HG03571 (cell line): ENCODE results near the gene KRT8.
"Not testable (repeated sequence)": the region's sequence is repeated elsewhere in the genome, so short reads cannot be mapped to it uniquely, and the experiment has no call there.

ENCODE experiments used
- ATAC-seq: cut with Tn5 transposase; IDR thresholded peaks from one replicate; pipeline ENCODE4 v1.9.1; 2021; ENCODE audit not compliant: unreplicated experiment

KRT8 gene

DNA sequence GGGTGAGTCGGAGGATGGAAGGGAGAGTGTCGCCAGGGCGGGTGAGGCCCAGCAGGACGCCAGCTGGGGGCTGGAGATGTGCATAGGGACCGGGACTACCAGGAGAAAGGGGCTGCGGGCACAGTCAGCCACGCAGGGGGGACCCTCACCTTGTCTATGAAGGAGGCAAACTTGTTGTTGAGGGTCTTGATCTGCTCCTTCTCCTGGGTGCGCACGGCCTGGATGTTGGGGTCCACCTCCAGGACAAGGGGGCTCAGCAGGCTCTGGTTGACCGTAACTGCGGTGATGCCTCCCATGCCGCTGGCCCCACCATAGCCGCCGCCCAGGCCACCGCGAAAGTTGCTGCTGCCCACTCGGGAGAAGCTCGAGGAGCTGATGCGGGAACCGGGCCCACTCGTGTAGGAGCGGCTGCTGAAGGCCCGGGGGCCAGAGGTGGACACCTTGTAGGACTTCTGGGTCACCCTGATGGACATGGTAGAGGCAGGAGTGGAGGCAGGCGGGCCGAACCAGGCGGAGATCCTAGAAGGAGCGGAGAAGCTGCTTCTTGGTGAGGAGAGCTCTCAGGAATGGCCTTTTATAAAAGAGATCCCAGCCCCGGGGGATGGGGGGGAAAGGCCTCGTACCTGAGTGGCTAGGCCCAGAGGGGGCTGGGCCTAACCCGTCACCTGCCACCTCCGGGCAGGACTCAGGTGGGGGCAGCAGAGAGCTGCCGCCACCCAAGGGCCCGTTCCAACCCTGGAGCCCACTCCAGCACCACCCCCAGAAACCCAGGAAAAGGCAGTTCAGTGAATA lies at the start of gene KRT8:
Gene KRT8, minus strand, starts transcription at position 568 of the 792 bp plus-strand sequence. Its CDS starts 95 bp downstream, at position 473.
- not testable (repeated sequence) for ATAC-seq

DNA sequence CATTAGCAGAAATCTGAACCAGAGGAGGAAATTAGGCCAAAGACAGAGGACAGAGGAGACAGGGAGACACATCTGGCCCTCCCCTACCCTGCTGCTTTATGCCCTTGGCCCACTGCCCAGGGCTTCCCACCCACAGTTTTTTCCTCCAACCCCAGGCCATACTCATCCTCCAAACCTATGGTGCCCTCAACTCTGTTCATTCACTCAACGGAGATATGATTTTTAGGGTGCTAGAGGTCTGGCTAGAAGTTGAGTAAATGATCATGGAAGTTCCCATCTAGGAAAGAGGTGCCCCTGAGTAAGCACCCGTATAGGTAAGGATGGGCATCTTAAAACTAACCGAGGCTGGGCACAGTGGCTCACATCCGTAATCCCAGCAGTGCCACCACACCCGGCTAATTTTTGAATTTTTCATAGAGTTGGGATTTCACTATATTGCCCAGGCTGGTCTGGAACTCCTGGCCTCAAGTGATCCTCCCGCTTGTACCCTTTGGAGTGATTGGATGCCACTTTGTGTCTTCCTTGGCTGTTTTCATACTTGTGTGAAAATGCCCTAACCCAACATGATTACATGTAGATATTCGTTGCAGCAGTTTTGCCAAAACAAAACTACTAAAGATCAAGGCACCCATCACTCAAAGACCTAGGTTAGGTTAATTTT lies 48.4 kb upstream of the KRT8 start:
- ATAC-seq: no peak

DNA sequence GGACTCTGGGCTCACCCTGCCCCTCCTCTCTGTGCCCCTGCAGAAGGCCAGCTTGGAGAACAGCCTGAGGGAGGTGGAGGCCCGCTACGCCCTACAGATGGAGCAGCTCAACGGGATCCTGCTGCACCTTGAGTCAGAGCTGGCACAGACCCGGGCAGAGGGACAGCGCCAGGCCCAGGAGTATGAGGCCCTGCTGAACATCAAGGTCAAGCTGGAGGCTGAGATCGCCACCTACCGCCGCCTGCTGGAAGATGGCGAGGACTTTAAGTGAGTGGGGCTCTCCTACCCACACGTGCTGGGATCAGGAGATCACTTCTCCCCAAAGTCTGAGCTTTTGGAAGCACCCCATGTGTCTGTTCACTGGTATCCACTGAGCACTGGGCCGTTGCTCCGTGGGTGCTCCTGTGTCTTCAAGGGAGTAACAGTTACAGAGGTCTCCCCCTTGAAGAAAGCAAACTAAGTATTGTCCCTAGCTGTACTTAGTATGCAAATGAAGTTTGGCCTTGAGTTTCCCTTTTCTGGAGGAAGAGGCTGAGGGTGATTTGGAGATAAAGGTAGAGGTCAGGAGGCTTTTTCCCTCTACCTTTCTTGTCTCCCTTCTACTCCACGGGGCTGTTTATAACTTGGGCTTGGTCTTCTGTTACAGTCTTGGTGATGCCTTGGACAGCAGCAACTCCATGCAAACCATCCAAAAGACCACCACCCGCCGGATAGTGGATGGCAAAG lies 47.4 kb upstream of the KRT8 start:
- ATAC-seq: no peak

DNA sequence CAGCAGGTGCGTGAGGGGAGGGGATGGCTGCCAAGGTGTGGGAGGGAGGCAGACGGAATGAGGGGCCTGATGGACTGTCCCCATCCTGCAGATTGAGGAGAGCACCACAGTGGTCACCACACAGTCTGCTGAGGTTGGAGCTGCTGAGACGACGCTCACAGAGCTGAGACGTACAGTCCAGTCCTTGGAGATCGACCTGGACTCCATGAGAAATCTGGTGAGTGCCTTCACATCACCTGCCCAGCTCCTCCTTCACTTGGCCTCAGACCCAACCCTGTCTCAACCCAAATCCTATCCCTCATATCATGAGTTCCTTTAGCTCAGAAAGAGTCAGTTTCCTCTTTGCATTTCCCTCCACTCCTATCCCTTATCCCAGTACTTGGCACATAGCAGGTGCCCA lies 46.8 kb upstream of the KRT8 start:
- no peak for ATAC-seq

DNA sequence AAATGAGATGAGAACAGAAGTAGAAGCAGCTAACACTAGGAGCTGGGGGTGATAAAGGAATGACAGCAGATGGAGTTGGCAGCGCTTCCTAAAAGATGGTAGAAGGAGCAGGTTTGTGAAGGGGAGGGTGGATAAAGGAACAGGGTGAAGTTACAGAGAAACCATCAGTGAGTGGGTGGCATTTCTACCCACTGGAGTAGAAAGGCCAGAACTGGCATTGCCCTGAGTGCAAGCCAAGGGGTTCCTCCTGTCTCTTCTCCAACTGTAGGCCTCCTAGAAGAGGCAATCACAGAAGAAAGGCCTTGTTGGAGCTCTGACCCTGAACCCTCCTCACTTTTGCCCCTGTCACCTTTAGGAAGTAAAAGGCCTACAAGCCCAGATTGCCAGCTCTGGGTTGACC lies 46.2 kb upstream of the KRT8 start:
- ATAC-seq: no peak

DNA sequence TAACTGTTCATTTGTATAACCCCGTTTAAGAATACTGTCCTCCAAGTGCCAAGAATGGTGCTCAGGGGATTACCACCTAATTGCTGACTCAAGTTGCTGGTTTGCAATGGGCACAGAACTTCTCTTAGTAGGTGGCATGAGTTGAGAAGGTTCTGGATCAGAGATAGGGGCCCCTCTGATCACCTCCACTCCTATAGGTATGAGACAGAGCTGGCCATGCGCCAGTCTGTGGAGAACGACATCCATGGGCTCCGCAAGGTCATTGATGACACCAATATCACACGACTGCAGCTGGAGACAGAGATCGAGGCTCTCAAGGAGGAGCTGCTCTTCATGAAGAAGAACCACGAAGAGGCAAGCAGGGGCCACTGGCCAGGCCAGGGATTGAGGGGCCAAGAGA lies 45.7 kb upstream of the KRT8 start:
- no peak for ATAC-seq

DNA sequence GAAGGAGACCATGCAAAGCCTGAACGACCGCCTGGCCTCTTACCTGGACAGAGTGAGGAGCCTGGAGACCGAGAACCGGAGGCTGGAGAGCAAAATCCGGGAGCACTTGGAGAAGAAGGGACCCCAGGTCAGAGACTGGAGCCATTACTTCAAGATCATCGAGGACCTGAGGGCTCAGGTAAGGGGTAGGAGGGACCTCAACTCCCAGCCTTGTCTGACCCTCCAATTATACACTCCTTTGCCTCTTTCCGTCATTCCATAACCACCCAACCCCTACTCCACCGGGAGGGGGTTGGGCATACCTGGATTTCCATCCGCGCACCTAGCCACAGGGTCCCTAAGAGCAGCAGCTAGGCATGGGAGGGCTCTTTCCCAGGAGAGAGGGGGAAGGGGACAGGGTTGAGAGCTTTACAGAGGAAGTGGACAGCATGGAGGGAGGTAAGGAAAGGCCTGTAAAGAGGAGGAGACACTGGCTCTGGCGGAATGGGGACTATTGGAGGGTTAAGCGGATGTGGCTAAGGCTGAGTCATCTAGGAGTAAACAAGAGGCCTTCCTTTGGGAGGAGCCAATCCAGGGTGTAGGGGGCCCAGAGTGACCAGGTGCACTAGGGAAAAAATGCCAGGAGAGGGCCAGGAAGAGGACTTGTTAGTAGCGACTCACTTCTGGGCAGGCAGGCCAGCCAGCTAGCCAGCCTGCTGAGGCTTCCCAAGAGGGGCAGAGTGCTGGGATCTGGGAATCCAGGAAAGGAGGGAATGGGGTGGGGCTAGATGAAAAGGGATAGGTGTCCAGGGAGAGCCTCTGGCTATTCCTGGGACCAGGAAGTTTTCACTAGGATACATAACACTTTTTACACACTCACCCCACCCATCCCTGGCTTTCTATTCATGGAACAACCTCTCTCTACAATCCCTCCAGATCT lies 44.8 kb upstream of the KRT8 start:
- ATAC-seq: no peak

DNA sequence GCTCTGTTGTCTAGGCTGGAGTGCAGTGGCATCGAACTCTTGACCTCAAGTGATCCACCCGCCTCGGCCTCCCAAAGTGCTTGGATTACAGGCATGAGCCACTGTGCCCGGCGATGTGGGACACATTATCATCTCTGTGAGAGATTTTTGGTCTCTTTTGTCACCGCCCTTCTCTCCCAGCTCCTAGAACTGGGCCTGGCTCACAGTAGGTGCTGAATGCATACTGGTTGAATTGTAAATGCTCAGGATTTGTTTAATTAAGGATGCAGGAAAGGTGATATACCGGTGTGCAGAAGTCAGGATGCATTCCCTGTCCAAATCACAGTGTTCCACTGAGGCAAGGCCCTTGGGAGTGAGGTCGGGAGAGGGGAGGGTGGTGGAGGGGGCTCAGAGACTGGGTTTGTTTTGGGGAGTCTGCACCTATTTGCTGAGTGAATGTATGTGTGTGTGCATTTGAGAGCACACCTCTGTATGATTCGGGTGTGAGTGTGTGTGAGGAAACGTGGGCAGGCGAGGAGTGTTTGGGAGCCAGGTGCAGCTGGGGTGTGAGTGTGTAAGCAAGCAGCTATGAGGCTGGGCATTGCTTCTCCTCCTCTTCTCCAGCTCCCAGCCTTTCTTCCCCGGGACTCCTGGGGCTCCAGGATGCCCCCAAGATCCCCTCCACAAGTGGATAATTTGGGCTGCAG lies 43.0 kb upstream of the KRT8 start:
- no peak for ATAC-seq

DNA sequence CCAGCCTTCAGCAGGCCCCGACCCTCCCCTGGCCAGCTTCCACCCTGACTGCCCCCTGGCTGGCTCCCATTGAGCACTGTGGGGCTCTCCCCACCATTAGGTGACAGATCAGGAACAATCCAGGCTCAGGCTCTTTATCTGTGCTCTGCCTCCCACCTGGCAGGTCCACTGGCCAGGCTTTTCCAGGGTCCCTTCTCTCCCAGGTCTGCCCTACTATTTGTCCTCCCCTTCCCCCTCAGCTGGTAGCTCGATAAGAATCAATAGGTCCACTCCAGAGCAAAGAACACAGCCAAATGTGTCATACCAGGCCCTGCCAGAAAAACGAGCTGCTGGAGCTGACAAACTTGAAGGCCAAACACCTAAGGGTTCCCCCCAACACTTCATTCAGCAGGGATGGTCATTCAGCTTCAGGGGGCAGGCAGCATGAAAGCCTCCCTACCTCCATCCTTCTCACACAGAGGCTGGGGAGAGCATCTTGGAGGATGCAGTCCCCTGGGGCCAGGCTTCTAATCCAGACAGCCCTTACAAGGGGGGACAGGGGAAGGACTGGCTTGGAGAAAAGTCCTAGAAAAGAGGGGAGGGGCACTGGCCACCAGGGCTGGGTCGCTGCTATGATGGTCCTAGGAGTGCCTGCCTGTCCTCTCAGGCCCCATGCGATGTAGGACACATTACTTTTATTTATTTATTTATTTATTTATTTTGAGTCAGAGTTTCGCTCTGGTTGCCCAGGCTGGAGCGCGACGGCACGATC lies 42.1 kb upstream of the KRT8 start:
- ATAC-seq: no peak

DNA sequence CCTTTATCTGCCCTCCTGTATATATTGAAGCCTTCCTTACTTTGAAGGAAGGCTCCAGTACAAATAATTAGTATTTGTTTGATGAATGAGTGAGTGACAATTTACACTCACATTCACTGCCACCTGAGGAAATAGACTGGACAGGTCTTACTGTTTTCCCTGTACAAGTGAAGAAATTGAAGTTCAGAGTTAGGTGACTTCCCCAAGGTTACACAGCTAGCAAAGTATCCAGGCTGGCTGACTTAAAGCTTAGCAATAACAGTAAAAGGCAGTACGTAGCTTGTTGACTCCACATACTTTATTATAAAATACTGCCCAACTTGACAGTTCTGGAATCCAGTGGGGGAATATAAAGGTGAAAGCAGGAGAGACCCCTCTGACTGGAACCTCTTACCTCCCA lies 41.5 kb upstream of the KRT8 start:
- no peak for ATAC-seq

DNA sequence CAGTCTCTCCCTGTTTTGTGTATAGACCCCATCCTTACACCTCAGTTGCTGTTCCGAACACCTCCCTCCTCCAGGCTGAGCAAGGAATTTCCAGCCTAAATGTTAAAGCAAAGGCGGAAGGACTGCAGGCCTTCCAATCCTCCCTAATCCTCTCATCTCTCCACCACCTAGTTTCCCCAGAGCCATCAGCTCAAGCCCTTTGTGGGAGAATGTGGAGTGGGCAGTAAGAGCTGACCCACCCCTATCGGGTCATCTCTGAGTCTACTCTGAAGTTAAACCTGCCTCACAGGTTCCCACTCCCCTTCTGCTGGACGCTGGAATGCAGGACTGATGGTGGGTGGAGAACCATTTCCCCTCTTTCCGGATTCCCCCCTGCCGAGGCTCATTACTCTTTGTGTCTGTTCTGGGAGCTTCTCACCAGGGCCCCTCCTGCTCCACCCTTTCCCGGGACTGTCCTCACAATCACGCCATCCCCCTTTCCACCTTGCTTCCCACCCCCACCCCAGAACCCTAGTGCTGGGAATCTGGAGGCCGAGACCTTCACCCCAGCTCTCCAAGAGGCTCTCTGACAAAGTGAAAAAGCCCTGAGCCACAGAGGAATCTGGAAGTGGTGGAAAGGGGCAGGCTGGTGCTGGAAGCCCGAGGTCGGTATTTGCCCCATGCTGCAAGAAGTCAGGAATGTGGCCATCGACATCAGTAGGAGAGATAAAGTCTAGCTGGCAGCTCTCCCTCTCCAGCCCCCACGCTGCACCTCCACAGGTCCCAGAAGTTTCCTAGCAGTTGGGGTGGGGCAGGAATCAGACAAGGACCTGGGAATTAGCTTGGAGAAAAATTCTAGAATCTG lies 40.7 kb upstream of the KRT8 start:
- ATAC-seq: no peak

DNA sequence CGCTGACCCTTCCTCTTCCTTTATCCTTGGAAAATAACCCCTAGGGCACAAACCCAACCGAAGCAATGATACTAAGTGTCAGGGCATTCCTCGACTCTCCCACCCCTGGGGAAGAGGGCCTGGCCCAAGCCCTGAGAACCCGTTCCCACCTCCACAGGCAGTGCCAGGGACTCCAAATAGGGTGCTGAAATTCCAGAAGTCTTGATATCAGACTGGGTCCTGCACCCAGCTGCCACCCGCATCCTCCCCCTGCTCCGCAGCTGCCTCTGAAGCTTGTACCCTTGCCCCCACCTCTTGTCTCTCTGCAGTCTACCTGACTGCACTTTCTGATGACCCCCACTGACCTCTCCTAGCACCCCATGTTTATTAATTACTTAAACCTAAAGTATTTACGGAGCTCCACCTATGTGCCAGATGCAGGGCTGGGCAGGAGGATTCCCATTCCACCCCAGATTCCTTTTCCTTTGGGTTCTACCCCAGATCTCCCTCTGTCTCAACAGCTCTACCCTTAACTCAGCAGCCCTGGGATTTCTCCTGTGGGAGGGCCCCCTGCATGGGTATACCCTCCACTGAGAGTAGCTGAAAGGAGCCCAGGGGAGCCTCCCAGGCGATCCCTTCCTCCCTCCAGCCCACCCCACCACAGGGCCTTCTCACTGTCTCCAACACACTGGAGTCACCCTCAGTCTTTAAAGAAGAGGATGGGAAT lies 40.0 kb upstream of the KRT8 start:
- no peak for ATAC-seq

DNA sequence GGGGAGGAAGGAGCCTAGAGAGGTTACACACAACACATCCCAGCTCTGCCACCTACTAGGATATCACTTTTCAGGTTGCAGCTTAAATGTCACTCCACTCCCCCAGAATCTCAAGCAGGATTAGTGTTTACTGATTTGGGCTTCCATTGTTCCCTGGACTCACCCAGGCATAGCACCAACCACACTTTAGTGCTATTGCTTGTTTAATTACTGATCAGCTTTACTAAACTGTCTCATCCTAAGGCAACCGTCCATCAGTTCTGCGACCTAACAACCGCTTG lies 38.0 kb upstream of the KRT8 start:
- ATAC-seq: no peak

DNA sequence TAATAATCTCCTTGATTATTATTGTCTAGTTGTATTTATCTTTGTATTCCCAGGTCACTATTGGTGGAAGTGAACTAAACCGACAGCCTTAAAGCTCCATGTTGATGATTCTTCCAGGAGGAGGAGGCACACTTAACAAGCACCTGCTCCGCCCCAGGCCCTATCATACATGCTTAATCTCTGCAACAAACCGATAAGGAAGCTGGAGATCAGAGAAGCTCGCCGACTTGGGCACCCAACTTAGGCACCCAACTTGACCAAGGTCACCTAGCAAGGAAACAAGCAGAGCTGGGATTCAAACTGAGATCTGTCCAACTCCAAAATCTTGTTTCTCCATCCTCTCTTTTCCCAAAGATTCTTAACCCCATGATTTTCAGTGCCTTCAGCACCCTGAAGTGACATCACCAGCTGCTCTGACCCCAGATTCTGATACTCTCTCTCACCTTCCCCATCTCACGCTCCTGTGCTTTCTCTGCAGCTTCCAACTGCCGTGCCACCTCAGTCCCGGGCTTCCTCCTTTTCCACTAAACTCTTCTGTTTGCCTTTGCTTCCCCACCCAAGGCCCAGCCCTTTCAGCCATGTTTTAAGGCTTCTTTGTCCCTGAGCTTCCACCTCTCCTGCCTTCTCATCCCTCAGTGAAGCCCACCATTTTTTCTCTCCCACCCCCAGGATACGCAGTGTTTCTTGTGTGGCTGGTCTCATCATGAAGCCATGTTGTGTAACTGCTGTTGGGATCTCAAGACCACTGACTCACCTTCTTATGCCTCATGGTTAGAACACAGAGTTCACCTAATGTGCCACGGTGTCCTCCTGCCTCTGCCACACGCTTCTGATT lies 37.4 kb upstream of the KRT8 start:
- no peak for ATAC-seq

DNA sequence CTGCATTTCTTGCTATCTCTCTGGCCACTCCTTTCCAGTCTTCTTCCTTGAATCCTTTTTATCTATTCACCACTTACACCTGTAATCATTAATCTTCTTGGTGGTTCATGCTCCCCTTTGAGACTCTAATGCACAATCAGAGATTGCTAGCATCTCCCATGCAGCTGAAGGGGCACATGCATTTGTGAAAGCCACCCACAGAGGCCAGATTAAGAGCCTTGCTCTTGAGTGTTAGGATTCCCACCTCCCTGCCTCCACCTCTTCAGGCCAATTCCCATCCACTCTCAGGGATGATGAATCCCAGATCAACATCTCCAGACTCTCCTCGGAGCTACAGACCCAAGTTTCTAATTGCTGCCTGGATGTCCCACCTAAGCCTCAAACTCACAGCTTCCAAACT lies 24.7 kb upstream of the KRT8 start:
- no peak for ATAC-seq

DNA sequence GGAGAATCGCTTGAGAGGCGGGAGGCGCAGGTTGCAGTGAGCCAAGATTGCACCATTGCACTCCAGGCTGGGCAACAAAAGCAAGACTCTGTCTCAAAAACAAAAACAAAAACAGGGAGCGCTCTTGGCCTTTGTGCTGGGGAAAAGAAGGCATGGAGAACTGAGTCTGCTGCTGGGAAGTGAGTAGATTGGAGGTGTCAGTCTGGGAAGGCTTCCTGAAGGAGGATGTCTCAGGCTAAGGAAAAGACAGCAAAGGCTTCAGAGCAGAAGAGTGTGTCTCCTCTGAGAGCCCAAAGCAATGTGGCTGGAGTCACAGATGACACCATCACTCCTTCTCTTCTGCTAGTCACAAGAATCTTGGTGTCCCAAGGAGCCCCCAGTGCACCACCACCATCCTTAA lies 23.1 kb upstream of the KRT8 start:
- no peak for ATAC-seq

DNA sequence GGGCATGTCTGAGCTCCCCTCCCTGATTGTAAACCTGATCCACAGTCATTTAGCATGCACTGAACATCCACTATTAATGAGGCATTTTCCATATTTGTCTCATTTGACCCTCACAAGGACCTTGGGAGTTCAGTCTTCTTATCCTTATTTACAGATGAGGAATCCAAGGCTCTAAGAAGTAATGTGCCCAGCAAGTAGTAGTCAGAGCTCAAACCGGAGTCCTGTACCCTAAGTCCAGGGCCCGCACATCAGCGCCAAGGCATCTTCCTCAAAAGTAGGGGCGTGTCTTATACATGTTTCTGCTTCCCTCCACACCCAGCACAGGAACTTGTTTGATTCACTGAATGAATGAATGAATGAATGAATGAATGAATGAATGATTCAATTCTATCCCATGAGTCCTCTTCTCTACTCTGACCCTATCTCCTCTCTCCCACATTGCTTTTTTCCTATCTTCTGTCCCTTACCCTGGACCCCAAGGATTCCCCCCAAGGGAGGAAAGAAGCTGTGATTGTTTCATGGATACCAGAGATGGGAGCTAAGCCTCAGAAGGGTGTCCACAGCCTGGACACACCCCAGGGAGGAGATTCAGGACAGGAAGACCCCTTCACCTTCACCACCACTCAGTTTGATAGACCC lies 21.8 kb upstream of the KRT8 start:
- no peak for ATAC-seq
